HL-60 (cell line): ENCODE measurements around the gene ITGA8.

Experiments used
- DNase-seq, 2 experiments: peaks; one replicate each; pipeline ENCODE4 v3.0.0-alpha.2; 2010 to 2020; ENCODE audit warnings: low read depth in 1 of 2, low spot score in 1 of 2
- H3K27ac ChIP-seq: fragments of 250-450 bp; sonication (Bioruptor Pico); replicated peaks from 2 replicates; pipeline ENCODE4 v1.5.1; 2020; ENCODE audit warnings: mild to moderate bottlenecking, moderate library complexity
- H3K27me3 ChIP-seq: fragments of 250-450 bp; sonication (Bioruptor Pico); 2 replicates; pipeline ENCODE4 v1.5.1; 2021; ENCODE audit warnings: mild to moderate bottlenecking, moderate library complexity; ENCODE audit not compliant: insufficient read depth, poor library complexity, severe bottlenecking
- H3K4me3 ChIP-seq: replicated peaks from 2 replicates; pipeline ENCODE4 v1.5.1; 2011; ENCODE audit warnings: mild to moderate bottlenecking, control low read depth, low read length; ENCODE audit not compliant: insufficient read depth
- CTCF ChIP-seq: IDR thresholded peaks from one replicate; pipeline ENCODE4 v1.5.1; 2011; ENCODE audit warnings: low read length, control low read depth, inconsistent platforms; ENCODE audit not compliant: insufficient read depth
- GABPA ChIP-seq: IDR thresholded peaks from 2 replicates; pipeline ENCODE4 v1.6.1; 2012; ENCODE audit warnings: low read depth
- POLR2AphosphoS5 ChIP-seq: IDR thresholded peaks from 2 replicates; pipeline ENCODE4 v1.6.1; 2012; ENCODE audit warnings: low read depth
- REST ChIP-seq: IDR thresholded peaks from 2 replicates; pipeline ENCODE4 v1.6.1; 2012; ENCODE audit warnings: low read depth; ENCODE audit not compliant: insufficient replicate concordance
- SPI1 ChIP-seq: IDR thresholded peaks from 2 replicates; pipeline ENCODE4 v1.6.1; 2012; ENCODE audit warnings: low read depth, mild to moderate bottlenecking, borderline replicate concordance

Gene ITGA8

GRCh38 chr10:15652757-15653156, 67.0 kb downstream of the ITGA8 start:
- DNase-seq = no peak
- no peak overlapping the region for H3K27ac ChIP-seq
- TF ChIP-seq POLR2AphosphoS5 (no peak), SPI1 (no peak), GABPA (no peak)
- H3K27me3 ChIP-seq = no peaks in the 10 kb centered on the region
- no peak overlapping the region for H3K4me3 ChIP-seq

- Histone ChIP-seq H3K27me3 (no peaks in the 10 kb centered on the region), H3K27ac (no peak overlapping the region), H3K4me3 (no peak overlapping the region)
- DNase-seq = no peak
- TF ChIP-seq SPI1 (no peak), GABPA (no peak), POLR2AphosphoS5 (no peak), REST (no peak), CTCF (no peak)
Observed at GRCh38 chr10:15652117-15652516, 67.6 kb downstream of the ITGA8 start.

GRCh38 chr10:15651175-15651574, 68.5 kb downstream of the ITGA8 start:
- Histone ChIP-seq H3K27ac (no peak overlapping the region), H3K4me3 (no peak overlapping the region), H3K27me3 (no peaks in the 10 kb centered on the region)
- no peak for DNase-seq
- TF ChIP-seq CTCF = no peak
- no peak for TF ChIP-seq REST
- TF ChIP-seq POLR2AphosphoS5 = no peak
- TF ChIP-seq SPI1 = no peak
- no peak for TF ChIP-seq GABPA

- no peak for TF ChIP-seq GABPA
- no peak overlapping the region for H3K27ac ChIP-seq
- no peak overlapping the region for H3K4me3 ChIP-seq
- DNase-seq = no peak
- H3K27me3 ChIP-seq = no peaks in the 10 kb centered on the region
Observed at GRCh38 chr10:15642095-15642494, 77.6 kb downstream of the ITGA8 start.

- H3K4me3 ChIP-seq = no peak overlapping the region
- TF ChIP-seq CTCF = no peak
- TF ChIP-seq GABPA = no peak
- no peak for TF ChIP-seq SPI1
- TF ChIP-seq POLR2AphosphoS5 = no peak
- TF ChIP-seq REST = no peak
- DNase-seq = no peak
- H3K27ac ChIP-seq = no peak overlapping the region
- H3K27me3 ChIP-seq = no peaks in the 10 kb centered on the region
Observed at GRCh38 chr10:15640536-15641085, 79.1 kb downstream of the ITGA8 start.
